BLaER1 treated with 17β-estradiol and CSF1 and Interleukin-3, amounts not matched to agents 10 nM and 100 nM (cell line): ENCODE measurements around the gene SETD3.

Experiments
- H3K27ac ChIP-seq, 11 experiments: shearing (Covaris generic); formaldehyde crosslinking; 2 replicates each; pipeline ENCODE4 v1.8.1; 2022
- H3K27me3 ChIP-seq, 11 experiments: shearing (Covaris generic); formaldehyde crosslinking; 2 replicates each; pipeline ENCODE4 v1.8.1; 2022
- H3K36me3 ChIP-seq, 11 experiments: shearing (Covaris generic); formaldehyde crosslinking; 2 replicates each; pipeline ENCODE4 v1.8.1; 2022
- H3K4me1 ChIP-seq, 10 experiments: shearing (Covaris generic); formaldehyde crosslinking; 2 replicates each; pipeline ENCODE4 v1.8.1; 2022
- H3K4me2 ChIP-seq, 11 experiments: shearing (Covaris generic); formaldehyde crosslinking; 2 replicates each; pipeline ENCODE4 v1.8.1; 2022
- H3K4me3 ChIP-seq, 10 experiments: shearing (Covaris generic); formaldehyde crosslinking; 2 replicates each; pipeline ENCODE4 v1.8.1; 2022
- H3K9ac ChIP-seq, 11 experiments: shearing (Covaris generic); formaldehyde crosslinking; 2 replicates each; pipeline ENCODE4 v1.8.1; 2022
- H3K9me3 ChIP-seq, 11 experiments: shearing (Covaris generic); formaldehyde crosslinking; replicated peaks in 1 of 11; 2 replicates each; pipeline ENCODE4 v1.8.1; 2022
- H4K20me1 ChIP-seq, 11 experiments: shearing (Covaris generic); formaldehyde crosslinking; 2 replicates each; pipeline ENCODE4 v1.8.1; 2022
- Cebpa-rat ChIP-seq, 11 experiments: shearing (Covaris generic); IDR thresholded peaks; 2 replicates each; pipeline ENCODE4 v1.8.1; 2022

The SETD3 gene

DNA sequence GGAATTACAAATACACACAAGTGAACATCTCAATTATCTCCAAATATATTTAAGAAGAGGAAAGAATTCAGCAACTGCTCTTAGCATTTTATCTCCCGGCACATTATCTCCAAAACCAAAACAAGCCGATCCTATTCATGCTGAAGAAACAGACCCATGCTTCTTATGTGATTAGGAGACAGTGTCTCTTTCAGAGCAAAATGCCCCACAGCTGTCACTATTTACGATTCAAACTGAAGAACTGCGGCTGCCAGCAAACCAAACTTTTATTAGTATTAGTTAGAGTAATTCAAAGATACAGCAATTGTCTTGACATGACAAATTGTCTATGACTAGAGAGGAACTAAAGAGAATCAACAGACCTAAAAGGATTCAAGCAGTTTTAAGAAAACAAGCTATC, 79.4 kb downstream of the SETD3 start:
- H3K36me3 ChIP-seq = peaks cover 75 to 99% (median 90%) of the 10 kb centered on the region in 11 experiments
- H3K9ac ChIP-seq = no peak overlapping the region
- no peaks in the 10 kb centered on the region for H3K9me3 ChIP-seq
- peaks cover 8 to 21% (median 13%) of the 10 kb centered on the region in 10 experiments; a peak in 18 of 20 replicates for H3K4me1 ChIP-seq
- H4K20me1 ChIP-seq = peaks cover 0 to 31% (median 11%) of the 10 kb centered on the region in 11 experiments; a peak in 10 of 22 replicates
- TF ChIP-seq Cebpa-rat (IDR thresholded peaks at IDR 0.05) = no peak
- peak overlapping the region in 1 of 11 experiments; percentile 59; a peak in 2 of 22 replicates for H3K4me2 ChIP-seq
- H3K27me3 ChIP-seq = no peaks in the 10 kb centered on the region
- no peak overlapping the region for H3K27ac ChIP-seq
- no peak overlapping the region for H3K4me3 ChIP-seq

DNA sequence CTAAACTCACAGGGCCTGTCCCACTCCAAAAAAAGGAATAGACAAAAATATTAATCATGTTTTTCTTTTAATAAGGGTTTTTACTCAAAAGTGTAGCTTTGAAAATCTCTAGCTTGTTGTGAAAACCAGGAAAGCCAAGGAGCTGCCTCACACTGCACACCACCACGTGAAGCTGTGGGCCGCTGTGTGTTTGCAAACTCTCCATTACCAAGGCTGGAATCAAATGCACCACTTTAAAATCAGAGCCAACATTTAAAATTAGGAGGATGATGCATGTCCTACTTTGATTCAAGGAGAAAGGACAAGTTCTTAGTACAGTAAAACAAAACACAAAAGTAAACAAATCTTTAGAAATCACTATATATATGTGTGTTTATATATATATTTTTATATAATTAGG, 83.0 kb downstream of the SETD3 start:
- Histone ChIP-seq H3K4me1 (peaks cover 8 to 19% (median 12%) of the 10 kb centered on the region in 10 experiments; a peak in 18 of 20 replicates), H3K4me3 (no peak overlapping the region), H3K27ac (no peak overlapping the region), H3K9ac (no peak overlapping the region), H3K9me3 (no peaks in the 10 kb centered on the region), H3K4me2 (no peak overlapping the region), H4K20me1 (peaks cover 0 to 60% (median 40%) of the 10 kb centered on the region in 11 experiments; a peak in 15 of 22 replicates), H3K27me3 (no peaks in the 10 kb centered on the region), H3K36me3 (peaks cover 52 to 93% (median 81%) of the 10 kb centered on the region in 11 experiments)
- TF ChIP-seq Cebpa-rat (IDR thresholded peaks at IDR 0.05) = no peak

DNA sequence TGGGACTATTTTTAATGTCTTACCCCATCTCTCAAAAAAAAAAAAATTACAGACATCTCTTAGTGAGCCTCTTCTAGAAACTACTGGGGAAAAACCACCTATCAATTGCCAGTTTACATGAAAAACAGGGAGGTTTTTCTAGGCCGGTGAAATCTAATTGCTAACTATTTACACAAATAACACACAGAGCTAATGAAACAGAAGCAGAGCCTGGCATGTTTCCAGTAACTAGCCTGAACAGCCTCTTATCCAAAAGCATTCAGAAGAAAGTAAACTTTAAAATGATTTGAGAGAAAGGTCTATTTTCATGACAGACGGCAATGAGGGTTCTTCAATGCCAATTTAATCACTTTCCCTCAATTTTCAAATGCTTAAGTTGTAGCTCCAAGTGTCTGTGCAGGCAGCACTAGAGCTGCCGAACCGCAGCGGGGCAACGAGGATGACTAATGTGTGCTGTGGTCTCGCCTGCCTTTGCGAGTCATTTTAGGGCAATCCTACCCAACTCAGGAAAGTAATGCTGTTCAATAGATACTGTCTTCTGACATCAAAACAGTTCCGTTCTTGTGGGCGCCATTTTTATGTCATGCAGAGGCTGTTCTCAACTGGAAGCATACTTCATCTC, 84.6 kb downstream of the SETD3 start:
- peaks cover 0 to 4% (median 0%) of the 10 kb centered on the region in 10 experiments; a peak in 3 of 20 replicates for H3K4me1 ChIP-seq
- TF ChIP-seq Cebpa-rat (IDR thresholded peaks at IDR 0.05) = no peak
- no peak overlapping the region for H3K27ac ChIP-seq
- no peak overlapping the region for H3K4me2 ChIP-seq
- no peak overlapping the region for H3K4me3 ChIP-seq
- peaks cover 52 to 78% (median 72%) of the 10 kb centered on the region in 11 experiments for H3K36me3 ChIP-seq
- H3K9ac ChIP-seq = no peak overlapping the region
- H3K27me3 ChIP-seq = no peaks in the 10 kb centered on the region
- H3K9me3 ChIP-seq = no peaks in the 10 kb centered on the region
- H4K20me1 ChIP-seq = peaks cover 0 to 64% (median 30%) of the 10 kb centered on the region in 11 experiments; a peak in 15 of 22 replicates

DNA sequence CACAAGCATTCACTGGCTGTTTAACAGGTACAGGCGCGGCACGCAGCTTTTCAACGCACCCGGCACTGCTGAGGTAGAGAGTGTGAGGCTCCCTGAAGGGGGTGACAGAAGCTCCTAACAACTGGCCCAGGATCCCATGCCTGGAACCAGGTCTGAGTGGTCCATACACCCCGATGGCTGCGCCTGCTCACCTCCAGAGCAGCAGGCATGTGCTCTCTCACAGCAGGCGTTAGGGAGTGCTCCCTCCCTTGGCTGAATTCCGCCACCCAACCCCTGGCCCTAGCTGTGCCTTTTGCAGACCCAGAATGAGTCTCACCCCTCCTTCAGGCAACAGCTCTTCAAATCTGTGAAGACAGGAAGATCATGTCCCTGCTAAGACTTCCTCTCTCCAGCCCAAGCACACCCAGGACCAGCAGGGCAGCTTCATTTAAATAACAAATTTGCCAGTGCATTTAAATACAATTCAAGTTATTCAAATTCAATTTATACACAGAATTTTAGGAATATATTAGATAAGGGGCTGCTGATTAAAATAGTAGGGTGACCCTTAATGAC, 86.0 kb downstream of the SETD3 start:
- Histone ChIP-seq H4K20me1 (peaks cover under 1 to 66% (median 31%) of the 10 kb centered on the region in 11 experiments; a peak in 16 of 22 replicates), H3K4me3 (no peak overlapping the region), H3K9me3 (no peaks in the 10 kb centered on the region), H3K27ac (no peak overlapping the region), H3K36me3 (peaks cover 39 to 64% (median 59%) of the 10 kb centered on the region in 11 experiments), H3K4me1 (peaks cover 0 to 4% (median 0%) of the 10 kb centered on the region in 10 experiments; a peak in 2 of 20 replicates), H3K27me3 (no peaks in the 10 kb centered on the region), H3K9ac (no peak overlapping the region), H3K4me2 (no peak overlapping the region)
- no peak for TF ChIP-seq Cebpa-rat (IDR thresholded peaks at IDR 0.05)

DNA sequence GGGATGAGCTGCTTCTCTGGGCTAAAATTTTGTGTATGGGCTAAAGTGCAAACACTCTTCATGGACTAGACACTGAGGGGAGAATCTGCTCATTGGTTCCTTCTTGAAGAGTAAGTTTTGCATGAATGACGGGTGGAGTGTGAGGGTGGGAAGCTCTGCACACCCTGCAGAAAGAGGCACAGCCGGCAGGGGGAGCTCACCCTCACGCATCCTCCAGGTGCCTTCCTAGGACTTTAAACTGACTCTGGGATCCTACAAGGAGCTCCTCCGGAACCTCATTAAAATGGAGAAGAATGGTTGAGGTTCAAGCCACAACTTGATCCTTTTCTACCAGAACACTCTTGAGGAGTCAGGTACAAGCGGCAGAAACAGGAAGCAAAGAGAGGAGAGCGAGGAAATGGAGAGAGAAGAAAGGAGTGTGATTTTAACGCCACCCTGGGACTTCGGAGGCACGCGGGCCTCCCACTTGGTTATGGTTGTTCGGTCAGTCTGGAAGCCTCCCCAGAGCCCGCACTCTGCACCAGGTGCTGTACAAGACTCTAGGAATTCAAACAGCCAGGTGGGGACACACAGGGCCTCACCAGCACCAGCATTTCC, 87.5 kb downstream of the SETD3 start:
- H3K4me2 ChIP-seq = no peak overlapping the region
- no peak overlapping the region for H3K4me3 ChIP-seq
- TF ChIP-seq Cebpa-rat (IDR thresholded peaks at IDR 0.05) = no peak

DNA sequence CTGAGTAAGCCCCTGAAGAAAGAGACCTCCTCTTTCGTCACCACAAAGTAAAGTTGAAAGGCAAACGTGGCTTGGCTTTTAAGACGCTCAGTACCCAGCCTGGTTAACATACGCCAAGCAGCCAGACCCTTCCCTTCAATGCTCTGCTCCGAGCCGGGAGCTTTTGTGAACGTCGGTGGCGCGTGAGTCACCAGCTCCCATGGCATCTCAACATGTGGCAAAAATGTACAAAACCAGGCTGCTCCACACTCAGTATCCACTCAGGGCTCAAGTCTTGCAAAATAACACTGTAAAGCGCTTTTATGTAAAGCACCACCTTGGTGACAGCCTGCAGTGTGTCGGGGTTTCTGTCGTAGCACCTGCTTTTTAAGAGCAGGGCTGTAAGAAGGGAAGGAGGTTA, 89.0 kb downstream of the SETD3 start:
- no peak for TF ChIP-seq Cebpa-rat (IDR thresholded peaks at IDR 0.05)
- no peak overlapping the region for H3K4me2 ChIP-seq
- H3K27me3 ChIP-seq = no peaks in the 10 kb centered on the region
- H3K4me1 ChIP-seq = peaks cover 0 to 7% (median 5%) of the 10 kb centered on the region in 10 experiments; a peak in 5 of 20 replicates
- no peak overlapping the region for H3K27ac ChIP-seq
- H3K9ac ChIP-seq = no peak overlapping the region
- H4K20me1 ChIP-seq = peaks cover 3 to 59% (median 31%) of the 10 kb centered on the region in 11 experiments; a peak in 16 of 22 replicates
- peaks cover 0 to 8% (median 0%) of the 10 kb centered on the region in 11 experiments; a peak in 1 of 22 replicates for H3K9me3 ChIP-seq
- H3K4me3 ChIP-seq = no peak overlapping the region
- peaks cover 8 to 34% (median 30%) of the 10 kb centered on the region in 11 experiments; a peak in 21 of 22 replicates for H3K36me3 ChIP-seq

More for the DNA sequence above, 87.5 kb downstream of the SETD3 start:
- peaks cover 3 to 70% (median 31%) of the 10 kb centered on the region in 11 experiments; a peak in 16 of 22 replicates for H4K20me1 ChIP-seq
- H3K36me3 ChIP-seq = peaks cover 23 to 49% (median 45%) of the 10 kb centered on the region in 11 experiments
- H3K9me3 ChIP-seq = no peaks in the 10 kb centered on the region
- H3K9ac ChIP-seq = no peak overlapping the region
- H3K27ac ChIP-seq = no peak overlapping the region
- peaks cover 0 to 5% (median 2%) of the 10 kb centered on the region in 10 experiments; a peak in 5 of 20 replicates for H3K4me1 ChIP-seq
- H3K27me3 ChIP-seq = no peaks in the 10 kb centered on the region

DNA sequence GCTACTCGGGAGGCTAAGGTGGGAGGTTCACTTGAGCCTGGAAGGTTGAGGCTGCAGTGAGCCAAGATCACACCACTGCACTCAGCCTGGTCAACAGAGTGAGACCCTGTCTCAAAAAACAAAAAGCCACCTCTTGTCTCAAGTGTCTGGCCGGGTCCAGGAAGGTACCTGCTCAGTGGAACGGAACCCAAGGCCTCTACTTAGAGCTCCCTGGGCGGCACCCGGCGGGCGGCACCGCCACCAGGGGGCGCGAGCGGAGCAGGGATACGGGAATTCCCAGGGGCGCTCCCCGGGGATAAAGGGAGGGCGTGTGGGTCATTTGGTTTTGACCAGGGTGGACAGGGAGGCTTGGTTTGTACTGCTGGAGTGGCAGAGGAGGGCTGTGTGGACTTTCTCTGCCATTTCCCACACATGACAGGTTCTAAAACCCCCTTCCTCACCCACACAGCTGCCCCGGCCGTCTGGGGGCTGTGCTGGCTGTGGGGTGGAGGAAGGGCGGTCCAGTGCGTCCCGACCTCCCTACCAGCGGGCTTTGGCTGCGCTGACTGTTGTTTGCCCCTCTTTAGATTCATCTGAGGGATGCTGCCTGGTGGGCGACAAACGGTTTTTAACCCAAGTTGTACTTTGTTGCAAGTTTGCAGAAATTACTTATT, 91.4 kb downstream of the SETD3 start:
- no peak for TF ChIP-seq Cebpa-rat (IDR thresholded peaks at IDR 0.05)
- Histone ChIP-seq H3K36me3 (peaks cover 0 to 11% (median 8%) of the 10 kb centered on the region in 11 experiments; a peak in 18 of 22 replicates), H4K20me1 (peaks cover 0 to 42% (median 22%) of the 10 kb centered on the region in 11 experiments; a peak in 13 of 22 replicates), H3K27me3 (no peaks in the 10 kb centered on the region), H3K9me3 (peaks cover 0 to 13% (median 5%) of the 10 kb centered on the region in 11 experiments; a peak in 3 of 22 replicates), H3K4me1 (peaks cover 0 to 6% (median 4%) of the 10 kb centered on the region in 10 experiments; a peak in 4 of 20 replicates), H3K27ac (no peak overlapping the region), H3K4me2 (0 out of 22 replicates have a peak overlapping the region, but pooled peaks of 2 of the 11 experiments have one; percentile 11 to 16), H3K4me3 (no peak overlapping the region), H3K9ac (no peak overlapping the region)

DNA sequence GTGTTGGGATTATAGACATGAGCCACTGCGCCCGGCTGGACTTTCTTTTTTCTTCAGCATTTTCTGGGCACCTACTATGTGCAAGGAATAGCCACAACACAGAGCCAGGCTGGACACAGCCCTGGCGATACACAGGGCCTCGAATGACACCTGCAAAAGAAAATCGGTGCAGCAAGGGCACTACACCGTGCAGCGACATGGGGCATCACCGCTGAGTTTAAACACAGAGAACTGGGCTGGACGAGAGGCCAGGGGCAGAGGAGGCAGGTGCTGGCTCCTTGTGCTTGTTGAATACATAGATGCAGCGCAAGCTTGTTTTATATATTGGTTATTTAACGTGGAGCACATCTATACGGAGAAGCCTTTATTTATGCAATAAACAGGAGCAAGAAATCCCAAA, 92.4 kb downstream of the SETD3 start:
- H3K36me3 ChIP-seq = peaks cover 0 to under 1% (median 0%) of the 10 kb centered on the region in 11 experiments; a peak in 2 of 22 replicates
- H3K27me3 ChIP-seq = no peaks in the 10 kb centered on the region
- peak overlapping the region in 3 of 11 experiments; percentile 13 to 36 (median 18); a peak in 4 of 22 replicates for H3K4me2 ChIP-seq
- peaks cover 0 to 13% (median 5%) of the 10 kb centered on the region in 11 experiments; a peak in 3 of 22 replicates for H3K9me3 ChIP-seq
- H3K9ac ChIP-seq = no peak overlapping the region
- no peak overlapping the region for H3K4me3 ChIP-seq
- no peak for TF ChIP-seq Cebpa-rat (IDR thresholded peaks at IDR 0.05)
- H3K4me1 ChIP-seq = peaks cover 0 to 10% (median 4%) of the 10 kb centered on the region in 10 experiments; a peak in 5 of 20 replicates
- no peak overlapping the region for H3K27ac ChIP-seq
- H4K20me1 ChIP-seq = peaks cover 0 to 32% (median 12%) of the 10 kb centered on the region in 11 experiments; a peak in 12 of 22 replicates
